IgD-negative memory B cell (primary cell): ENCODE data around the gene DUSP15. TPM values are rescaled to one million over a fixed set of nuclear protein-coding genes. Genes with fewer than 3 reads are reported as not detected.

Experiments used
- H3K27ac Mint-ChIP-seq, 3 donors: one replicate each; pipeline ENCODE4 v1.8.0; 2020 to 2022; ENCODE audit warnings: mild to moderate bottlenecking in 3 of 3, mixed read lengths in 3 of 3, moderate library complexity in 1 of 3
- H3K27me3 Mint-ChIP-seq: one replicate; pipeline ENCODE4 v1.8.0; 2021; ENCODE audit warnings: mixed read lengths
- H3K36me3 Mint-ChIP-seq: one replicate; pipeline ENCODE4 v1.8.0; 2020; ENCODE audit warnings: mild to moderate bottlenecking, mixed read lengths
- H3K4me1 Mint-ChIP-seq, 3 donors: one replicate each; pipeline ENCODE4 v1.8.0; 2020 to 2022; ENCODE audit warnings: mixed read lengths in 3 of 3, mild to moderate bottlenecking in 1 of 3
- H3K4me3 Mint-ChIP-seq, 4 donors: one replicate each; pipeline ENCODE4 v1.8.0; 2020 to 2022; ENCODE audit warnings: mild to moderate bottlenecking in 4 of 4, mixed read lengths in 4 of 4, moderate library complexity in 3 of 4
- H3K9me3 Mint-ChIP-seq, 3 donors: one replicate each; pipeline ENCODE4 v1.8.0; 2020 to 2021; ENCODE audit warnings: mixed read lengths in 3 of 3, mild to moderate bottlenecking in 1 of 3
- polyA plus RNA-seq: library from polyadenylated mRNA; unstranded; fragments of 300-500 nt; fragmentation: Illumina TruSeq; gene quantifications from one replicate; pipeline ENCODE4 v1.2.3, GENCODE V29; 2021

The DUSP15 gene
- polyA plus RNA-seq, 1 donor from 2014 or later = not detected

GRCh38 chr20:31871618-31871954 is 1.3 kb upstream of the DUSP15 start:
- peaks cover 15 to 20% (median 16%) of the 10 kb centered on the region in 3 donors for H3K4me1 Mint-ChIP-seq
- peaks cover 1% of the 10 kb centered on the region for H3K36me3 Mint-ChIP-seq
- no peaks in the 10 kb centered on the region for H3K9me3 Mint-ChIP-seq
- no peak overlapping the region for H3K27ac Mint-ChIP-seq
- H3K4me3 Mint-ChIP-seq = peak overlapping the region in 3 of 4 donors; percentile 10 to 86 (median 76)
- H3K27me3 Mint-ChIP-seq = peaks cover 35% of the 10 kb centered on the region

- no peak overlapping the region for H3K27ac Mint-ChIP-seq
- peaks cover 1% of the 10 kb centered on the region for H3K36me3 Mint-ChIP-seq
Observed at GRCh38 chr20:31870726-31871617, 645 bp upstream of the DUSP15 start.

GRCh38 chr20:31869673-31869941 is 720 bp downstream of the DUSP15 start:
- peaks cover 1% of the 10 kb centered on the region for H3K36me3 Mint-ChIP-seq
- H3K27me3 Mint-ChIP-seq = peaks cover 35% of the 10 kb centered on the region
- H3K4me3 Mint-ChIP-seq = peak overlapping the region; percentile 39 to 94 (median 88)
- peaks cover 15 to 20% (median 16%) of the 10 kb centered on the region in 3 donors for H3K4me1 Mint-ChIP-seq
- peak overlapping the region in 1 of 3 donors; percentile 29 for H3K27ac Mint-ChIP-seq
- no peaks in the 10 kb centered on the region for H3K9me3 Mint-ChIP-seq

More at GRCh38 chr20:31870726-31871617, 645 bp upstream of the DUSP15 start:
- Mint-ChIP-seq H3K4me3 (peak overlapping the region; percentile 10 to 88 (median 81)), H3K27me3 (peaks cover 35% of the 10 kb centered on the region), H3K9me3 (no peaks in the 10 kb centered on the region), H3K4me1 (peaks cover 15 to 20% (median 16%) of the 10 kb centered on the region in 3 donors)

- Mint-ChIP-seq H3K9me3 (no peaks in the 10 kb centered on the region), H3K27me3 (peaks cover 35% of the 10 kb centered on the region), H3K36me3 (peaks cover 1% of the 10 kb centered on the region), H3K4me1 (peaks cover 15 to 20% (median 16%) of the 10 kb centered on the region in 3 donors), H3K27ac (peak overlapping the region in 1 of 3 donors; percentile 46), H3K4me3 (peak overlapping the region; percentile 46 to 94 (median 86))
Observed at GRCh38 chr20:31868853-31869672, 1.3 kb downstream of the DUSP15 start.

GRCh38 chr20:31866221-31866620 is 4.1 kb downstream of the DUSP15 start:
- Mint-ChIP-seq H3K27me3 (peaks cover 35% of the 10 kb centered on the region), H3K4me1 (peaks cover 15 to 20% (median 16%) of the 10 kb centered on the region in 3 donors), H3K4me3 (peak overlapping the region in 1 of 4 donors; percentile 13), H3K36me3 (peaks cover 1% of the 10 kb centered on the region), H3K9me3 (no peaks in the 10 kb centered on the region), H3K27ac (no peak overlapping the region)

- Mint-ChIP-seq H3K4me1 (peaks cover 13 to 16% (median 15%) of the 10 kb centered on the region in 3 donors), H3K27ac (no peak overlapping the region), H3K9me3 (no peaks in the 10 kb centered on the region), H3K36me3 (no peaks in the 10 kb centered on the region), H3K27me3 (peaks cover 34% of the 10 kb centered on the region), H3K4me3 (peak overlapping the region in 2 of 4 donors; percentile 22 to 26)
Observed at GRCh38 chr20:31864521-31865400, 5.6 kb downstream of the DUSP15 start.

- Mint-ChIP-seq H3K36me3 (no peaks in the 10 kb centered on the region), H3K27ac (no peak overlapping the region), H3K4me1 (peaks cover 9 to 13% (median 12%) of the 10 kb centered on the region in 3 donors), H3K27me3 (peaks cover 27% of the 10 kb centered on the region), H3K9me3 (no peaks in the 10 kb centered on the region), H3K4me3 (no peak overlapping the region)
Observed at GRCh38 chr20:31863296-31864085, 6.8 kb downstream of the DUSP15 start.

- H3K4me1 Mint-ChIP-seq = peaks cover 9 to 11% (median 11%) of the 10 kb centered on the region in 3 donors
- no peak overlapping the region for H3K27ac Mint-ChIP-seq
- no peaks in the 10 kb centered on the region for H3K9me3 Mint-ChIP-seq
- peak overlapping the region in 1 of 4 donors; percentile 2 for H3K4me3 Mint-ChIP-seq
- H3K36me3 Mint-ChIP-seq = no peaks in the 10 kb centered on the region
- peaks cover 19% of the 10 kb centered on the region for H3K27me3 Mint-ChIP-seq
Observed at GRCh38 chr20:31862506-31862905, 7.8 kb downstream of the DUSP15 start.

- Mint-ChIP-seq H3K4me1 (peaks cover 8 to 11% (median 11%) of the 10 kb centered on the region in 3 donors), H3K9me3 (no peaks in the 10 kb centered on the region), H3K4me3 (peak overlapping the region in 3 of 4 donors; percentile 2 to 64 (median 55)), H3K27ac (no peak overlapping the region), H3K36me3 (no peaks in the 10 kb centered on the region), H3K27me3 (peaks cover 16% of the 10 kb centered on the region)
Observed at GRCh38 chr20:31862157-31862470, 8.2 kb downstream of the DUSP15 start.

- Mint-ChIP-seq H3K4me1 (peaks cover 8 to 11% (median 11%) of the 10 kb centered on the region in 3 donors), H3K36me3 (no peaks in the 10 kb centered on the region), H3K27ac (peak overlapping the region in 1 of 3 donors; percentile 31), H3K4me3 (peak overlapping the region; percentile 2 to 81 (median 60)), H3K9me3 (no peaks in the 10 kb centered on the region), H3K27me3 (peaks cover 13% of the 10 kb centered on the region)
Observed at GRCh38 chr20:31861385-31862156, 8.8 kb downstream of the DUSP15 start.

- H3K36me3 Mint-ChIP-seq = no peaks in the 10 kb centered on the region
- H3K4me1 Mint-ChIP-seq = peaks cover 8 to 11% (median 11%) of the 10 kb centered on the region in 3 donors
- peaks cover 13% of the 10 kb centered on the region for H3K27me3 Mint-ChIP-seq
- H3K9me3 Mint-ChIP-seq = no peaks in the 10 kb centered on the region
- peak overlapping the region in 3 of 4 donors; percentile 39 to 85 (median 41) for H3K4me3 Mint-ChIP-seq
- no peak overlapping the region for H3K27ac Mint-ChIP-seq
Observed at GRCh38 chr20:31861135-31861384, 9.3 kb downstream of the DUSP15 start.

- H3K36me3 Mint-ChIP-seq = no peaks in the 10 kb centered on the region
- no peaks in the 10 kb centered on the region for H3K9me3 Mint-ChIP-seq
- H3K4me1 Mint-ChIP-seq = peaks cover 8 to 11% (median 11%) of the 10 kb centered on the region in 3 donors
- H3K4me3 Mint-ChIP-seq = peak overlapping the region in 3 of 4 donors; percentile 39 to 85 (median 41)
- no peak overlapping the region for H3K27ac Mint-ChIP-seq
- H3K27me3 Mint-ChIP-seq = peaks cover 13% of the 10 kb centered on the region
Observed at GRCh38 chr20:31860390-31861134, 9.8 kb downstream of the DUSP15 start.

- no peaks in the 10 kb centered on the region for H3K9me3 Mint-ChIP-seq
- peaks cover 13% of the 10 kb centered on the region for H3K27me3 Mint-ChIP-seq
- no peak overlapping the region for H3K27ac Mint-ChIP-seq
- H3K4me3 Mint-ChIP-seq = no peak overlapping the region
- peaks cover 8 to 11% (median 11%) of the 10 kb centered on the region in 3 donors for H3K4me1 Mint-ChIP-seq
- no peaks in the 10 kb centered on the region for H3K36me3 Mint-ChIP-seq
Observed at GRCh38 chr20:31859998-31860380, 10.3 kb downstream of the DUSP15 start.
